Measurements from ENCODE around the gene UBTD2. TPM values are rescaled to one million over a fixed set of nuclear protein-coding genes. Genes with fewer than 3 reads are reported as not detected.

Gene UBTD2
- total RNA-seq, 1 donor from 2014 or later = 22.2 TPM

- no peak for DNase-seq (ENCODE audit: low read depth, low spot score)
Observed at GRCh38 chr5:172171118-172171517, 112.4 kb downstream of the UBTD2 start.

GRCh38 chr5:172170251-172170701, 113.3 kb downstream of the UBTD2 start:
- DNase-seq (ENCODE audit: low read depth, low spot score) = no peak

DNA sequence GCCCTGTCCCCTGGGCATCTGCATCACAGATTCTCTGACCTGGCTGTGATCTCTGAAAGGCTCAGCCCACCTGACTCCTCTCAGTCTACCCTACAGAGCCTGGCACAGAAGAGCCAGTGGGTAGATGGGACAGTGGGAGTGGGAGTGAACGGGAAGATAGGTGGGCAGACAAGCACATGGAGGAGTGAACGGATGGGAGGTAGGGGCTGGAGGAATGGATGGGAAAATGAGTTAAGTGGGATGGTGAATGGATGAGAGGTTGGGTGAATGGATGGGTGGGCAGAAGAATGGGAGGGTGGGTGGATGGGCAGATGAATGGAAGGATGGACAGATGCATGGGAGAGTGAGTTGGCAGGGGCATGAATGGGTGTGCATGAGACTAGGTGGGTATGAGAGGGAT, 114.3 kb downstream of the UBTD2 start:
- no peak for DNase-seq (ENCODE audit: low read depth, low spot score)

DNA sequence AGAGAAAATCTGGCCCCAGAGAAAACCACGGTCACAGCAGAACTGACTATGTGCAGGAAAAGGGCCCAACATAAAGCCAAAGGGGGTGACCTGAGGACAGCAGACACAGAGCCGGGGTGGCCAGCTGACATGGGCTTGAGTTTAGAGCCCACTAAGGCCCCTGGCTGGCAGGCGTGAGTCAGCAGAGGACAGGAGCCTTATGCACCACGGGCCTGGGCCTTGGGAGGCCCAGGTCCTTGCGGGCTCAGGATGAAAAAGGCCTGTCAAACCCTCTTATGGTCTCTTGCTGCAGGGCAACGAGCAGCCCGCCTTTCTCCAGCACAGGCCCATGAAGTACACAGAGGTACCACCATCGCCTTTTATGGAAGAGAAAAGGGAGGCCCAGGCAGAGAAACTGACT, 115.3 kb downstream of the UBTD2 start:
- no peak for DNase-seq (ENCODE audit: low read depth, low spot score)

GRCh38 chr5:172167895-172168294, 115.7 kb downstream of the UBTD2 start:
- no peak for DNase-seq (ENCODE audit: low read depth, low spot score)

GRCh38 chr5:172166030-172166826, 117.3 kb downstream of the UBTD2 start:
- DNase-seq (ENCODE audit: low read depth, low spot score) = no peak

DNA sequence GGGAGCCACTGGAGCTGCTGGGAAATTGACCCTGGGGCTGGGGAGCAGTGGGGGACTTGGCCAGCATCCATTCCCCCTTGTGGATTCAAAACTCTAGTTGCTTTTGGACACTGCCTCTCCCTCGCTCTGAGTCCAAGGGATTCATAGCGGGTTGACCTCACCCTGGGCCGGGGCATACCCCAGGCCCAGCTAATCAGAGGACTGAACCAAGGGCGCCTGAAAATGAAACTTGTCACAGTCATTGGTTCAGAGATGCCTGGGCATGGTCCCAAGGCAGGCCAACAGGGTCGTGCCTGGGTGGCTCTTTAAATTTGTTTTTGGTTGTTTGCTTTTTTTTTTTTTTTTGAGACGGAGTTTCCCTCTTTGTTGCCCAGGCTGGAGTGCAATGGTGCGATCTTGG, 118.1 kb downstream of the UBTD2 start:
- no peak for DNase-seq (ENCODE audit: low read depth, low spot score)

- no peak for DNase-seq (ENCODE audit: low read depth, low spot score)
Observed at GRCh38 chr5:172164769-172165212, 118.8 kb downstream of the UBTD2 start.

- no peak for DNase-seq (ENCODE audit: low read depth, low spot score)
Observed at GRCh38 chr5:172163346-172163745, 120.2 kb downstream of the UBTD2 start.

GRCh38 chr5:172162987-172163343, 120.6 kb downstream of the UBTD2 start:
- DNase-seq (ENCODE audit: low read depth, low spot score) = no peak

DNA sequence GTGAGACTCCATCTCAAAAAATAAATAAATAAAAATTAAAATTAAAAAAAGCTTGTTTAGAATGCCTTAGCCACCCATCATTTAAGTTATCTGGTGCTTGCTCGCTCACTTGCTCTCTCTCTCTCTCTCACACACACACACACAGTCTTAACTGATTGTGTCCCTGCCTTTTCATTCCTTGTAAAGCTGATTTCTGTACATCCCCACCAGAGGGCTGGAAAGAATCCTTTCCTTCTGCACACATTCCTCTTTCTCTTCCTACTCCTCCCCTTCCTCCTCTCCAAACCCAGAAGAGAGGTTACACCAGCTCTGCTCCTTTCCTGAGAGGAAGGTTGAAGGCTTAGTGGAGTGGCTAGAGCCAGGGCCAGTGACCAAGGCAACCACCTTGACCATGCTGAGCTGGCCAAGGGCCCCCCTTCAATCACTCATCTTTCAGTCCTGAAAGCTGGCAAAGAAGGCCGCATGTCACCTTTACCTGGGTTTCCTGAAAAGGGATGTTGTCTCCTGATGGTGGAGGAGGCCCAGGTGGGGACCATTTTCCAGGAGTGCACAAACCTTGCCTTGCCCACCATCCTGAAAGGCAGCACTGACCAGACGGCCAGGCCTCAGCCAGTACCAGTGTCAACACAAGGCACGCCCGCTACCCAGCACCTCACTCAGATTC, 121.1 kb downstream of the UBTD2 start:
- DNase-seq (ENCODE audit: low read depth, low spot score) = no peak

GRCh38 chr5:172160506-172160905, 123.1 kb downstream of the UBTD2 start:
- DNase-seq (ENCODE audit: low read depth, low spot score) = no peak

Other genes starting within 250 kb of the UBTD2 start
- gene STK10, start 95.5 kb downstream of the UBTD2 start, total RNA-seq = 33.9 and 34.0 TPM in 2 replicates
- gene EFCAB9, start 89.6 kb downstream of the UBTD2 start, total RNA-seq = not detected in 2 replicates
- gene SH3PXD2B, start 170.8 kb upstream of the UBTD2 start, total RNA-seq = 19.4 and 25.9 TPM in 2 replicates